ENCODE data around the gene GLIPR1.

- TF ChIP-seq POLR2A (IDR thresholded peaks at IDR 0.05) (no peak), CTCF (IDR thresholded peaks at IDR 0.05) (no peak)
These were observed 49.3 kb downstream of the GLIPR1 start for GRCh38 chr12:75529826-75530225.

All from suprapubic skin (tissue), 3 donors.